SK-N-SH (cell line): ENCODE data around the gene SHKBP1. TPM values are rescaled to one million over a fixed set of nuclear protein-coding genes. Genes with fewer than 3 reads are reported as not detected.

Experiments
- CTCF ChIA-PET: fragments of 300-600, 350-600 bp; formaldehyde crosslinking; extraction: SDS; loops from one replicate; lab custom pipeline; 2021; lab: Yijun Ruan, JAX
- POLR2A ChIA-PET: fragments of 350-600 bp; sonication (Branson Sonifier 250); formaldehyde crosslinking; extraction: SDS; loops from one replicate; lab custom pipeline; 2020; ENCODE audit warnings: antibody characterized with exemption, inconsistent platforms; lab: Yijun Ruan, JAX
- DNase-seq: peaks from one replicate; pipeline ENCODE4 v3.0.0; 2012
- H2AFZ ChIP-seq: fragments of 200-600 bp; sonication (generic); 2 replicates; pipeline ENCODE4 v1.8.1; 2016; ENCODE audit warnings: antibody characterized with exemption, mild to moderate bottlenecking, low read depth
- H3F3A ChIP-seq: fragments of 200-600 bp; sonication (generic); replicated peaks from 2 replicates; pipeline ENCODE3; 2016; ENCODE audit warnings: antibody characterized with exemption, mild to moderate bottlenecking; ENCODE audit not compliant: insufficient read depth
- H3K27ac ChIP-seq, 2 experiments: fragments of 200-500 bp in 1 of 2; fragments of 200-600 bp in 1 of 2; sonication (Bioruptor generic) in 1 of 2; sonication (generic), shearing (Covaris generic) in 1 of 2; 2 replicates each; pipeline versions ENCODE4 v1.5.1 to v1.6.1; 2014 to 2016; ENCODE audit warnings: low read depth in 2 of 2, inconsistent platforms in 1 of 2, low read length in 1 of 2, mild to moderate bottlenecking in 1 of 2, mixed read lengths in 1 of 2
- H3K27me3 ChIP-seq: fragments of 200-600 bp; sonication (generic), shearing (Covaris generic); 2 replicates; pipeline ENCODE4 v1.6.1; 2016; ENCODE audit warnings: mixed run types; ENCODE audit not compliant: insufficient read depth
- H3K36me3 ChIP-seq, 2 experiments: fragments of 200-500 bp in 1 of 2; fragments of 200-600 bp in 1 of 2; sonication (Bioruptor generic) in 1 of 2; sonication (generic) in 1 of 2; replicated peaks in 1 of 2; 2 replicates each; pipeline versions ENCODE3 to v1.5.1; 2014 to 2016; ENCODE audit warnings: low read length in 1 of 2, mild to moderate bottlenecking in 1 of 2; ENCODE audit not compliant: insufficient read depth in 2 of 2, control insufficient read depth in 1 of 2
- H3K4me1 ChIP-seq, 2 experiments: fragments of 200-500 bp in 1 of 2; fragments of 200-600 bp in 1 of 2; sonication (Bioruptor generic) in 1 of 2; sonication (generic), shearing (Covaris generic) in 1 of 2; 2 replicates each; pipeline versions ENCODE4 v1.5.1 to v1.6.1; 2014 to 2016; ENCODE audit warnings: low read depth in 1 of 2, low read length in 1 of 2, mixed run types in 1 of 2; ENCODE audit not compliant: insufficient read depth in 2 of 2, control insufficient read depth in 1 of 2
- H3K4me2 ChIP-seq: fragments of 200-600 bp; sonication (generic), shearing (Covaris generic); 2 replicates; pipeline ENCODE4 v1.6.1; 2017; ENCODE audit warnings: mixed run types
- H3K4me3 ChIP-seq, 2 experiments: fragments of 200-500 bp in 1 of 2; fragments of 200-600 bp in 1 of 2; sonication (Bioruptor generic) in 1 of 2; sonication (generic), shearing (Covaris generic) in 1 of 2; 2 replicates each; pipeline versions ENCODE4 v1.5.1 to v1.8.1; 2014 to 2016; ENCODE audit warnings: low read depth in 2 of 2, inconsistent platforms in 1 of 2, low read length in 1 of 2, mild to moderate bottlenecking in 1 of 2, mixed read lengths in 1 of 2, moderate library complexity in 1 of 2
- H3K79me2 ChIP-seq: fragments of 200-600 bp; sonication (generic); 2 replicates; pipeline ENCODE4 v1.8.1; 2017; ENCODE audit warnings: mild to moderate bottlenecking; ENCODE audit not compliant: insufficient read depth
- H3K9ac ChIP-seq: fragments of 200-600 bp; sonication (generic); 2 replicates; pipeline ENCODE4 v1.6.1; 2017; ENCODE audit warnings: mixed run types
- H3K9me2 ChIP-seq: fragments of 200-600 bp; sonication (generic); 2 replicates; pipeline ENCODE4 v1.6.1; 2017; ENCODE audit warnings: mixed run types
- H3K9me3 ChIP-seq: fragments of 200-600 bp; sonication (generic); 2 replicates; pipeline ENCODE4 v1.6.1; 2017; ENCODE audit warnings: mixed run types, mild to moderate bottlenecking, moderate library complexity
- H4K20me1 ChIP-seq: fragments of 200-600 bp; sonication (generic); 2 replicates; pipeline ENCODE4 v1.6.1; 2017; ENCODE audit warnings: mild to moderate bottlenecking, mixed run types; ENCODE audit not compliant: insufficient read depth
- ELF1 ChIP-seq: IDR thresholded peaks from 2 replicates; pipeline ENCODE4 v1.4.0; 2012
- EP300 ChIP-seq, 2 experiments: IDR thresholded peaks; 2 replicates each; pipeline versions ENCODE4 v1.4.0 to v1.6.1; 2012; ENCODE audit warnings: borderline replicate concordance in 1 of 2, low read depth in 1 of 2, low read length in 1 of 2
- FOSL2 ChIP-seq: IDR thresholded peaks from 2 replicates; pipeline ENCODE4 v1.4.0; 2012; ENCODE audit warnings: low read depth, mild to moderate bottlenecking, moderate library complexity, borderline replicate concordance
- GABPA ChIP-seq: IDR thresholded peaks from 2 replicates; pipeline ENCODE4 v1.4.0; 2012; ENCODE audit warnings: low read depth, mild to moderate bottlenecking
- MEF2A ChIP-seq: IDR thresholded peaks from 2 replicates; pipeline ENCODE4 v1.4.0; 2012; ENCODE audit warnings: low read depth, borderline replicate concordance
- MXI1 ChIP-seq: IDR thresholded peaks from 2 replicates; pipeline ENCODE4 v1.6.1; 2012; ENCODE audit warnings: mild to moderate bottlenecking, low read depth, low read length, improper control_type of control experiment
- NRF1 ChIP-seq: IDR thresholded peaks from 2 replicates; pipeline ENCODE4 v1.6.1; 2012; ENCODE audit warnings: low read depth, mild to moderate bottlenecking, low read length
- POLR2AphosphoS5 ChIP-seq: IDR thresholded peaks from 2 replicates; pipeline ENCODE4 v1.6.1; 2012; ENCODE audit warnings: low read depth, low read length
- RCOR1 ChIP-seq: fragments of 150-350 bp; IDR thresholded peaks from 2 replicates; pipeline ENCODE4 v1.6.1; 2017; ENCODE audit warnings: antibody characterized with exemption, low read length
- TAF1 ChIP-seq: IDR thresholded peaks from 2 replicates; pipeline ENCODE4 v1.6.1; 2012; ENCODE audit warnings: low read depth, mild to moderate bottlenecking, low read length, moderate library complexity, borderline replicate concordance
- TCF12 ChIP-seq: IDR thresholded peaks from 2 replicates; pipeline ENCODE4 v1.4.0; 2012
- TEAD4 ChIP-seq: IDR thresholded peaks from 2 replicates; pipeline ENCODE4 v1.4.0; 2012; ENCODE audit warnings: mild to moderate bottlenecking, borderline replicate concordance; ENCODE audit not compliant: insufficient read depth
- YY1 ChIP-seq: IDR thresholded peaks from 2 replicates; pipeline ENCODE4 v1.4.0; 2012; ENCODE audit warnings: low read depth, mild to moderate bottlenecking
- WGBS: methylation state at CpG from one replicate; pipeline ENCODE4 v1.1.6; 2017; ENCODE audit warnings: low lambda C conversion rate; 5-methylcytosine and 5-hydroxymethylcytosine counted together
- polyA plus RNA-seq, 3 experiments: library from polyadenylated mRNA; depleted of rRNA; stranded (reverse); fragments of >200 nt; gene quantifications; 2 replicates each; pipeline ENCODE4 v1.2.3, GENCODE V29; 2012
- TF ChIP-seq, protein P1 (sequence below): IDR thresholded peaks from 2 replicates; pipeline ENCODE4; 2012
- TF ChIP-seq, protein P2 (sequence below): IDR thresholded peaks from 2 replicates; pipeline ENCODE4 v1.4.0; 2012; ENCODE audit warnings: low read depth
- TF ChIP-seq, protein P3 (sequence below): IDR thresholded peaks from 2 replicates; pipeline ENCODE4 v1.4.0; 2012; ENCODE audit warnings: low read depth, borderline replicate concordance

SHKBP1 gene
- polyA plus RNA-seq, 1 of the 3 experiments (the other 2 are of a cell fraction) = 62.7 TPM

DNA sequence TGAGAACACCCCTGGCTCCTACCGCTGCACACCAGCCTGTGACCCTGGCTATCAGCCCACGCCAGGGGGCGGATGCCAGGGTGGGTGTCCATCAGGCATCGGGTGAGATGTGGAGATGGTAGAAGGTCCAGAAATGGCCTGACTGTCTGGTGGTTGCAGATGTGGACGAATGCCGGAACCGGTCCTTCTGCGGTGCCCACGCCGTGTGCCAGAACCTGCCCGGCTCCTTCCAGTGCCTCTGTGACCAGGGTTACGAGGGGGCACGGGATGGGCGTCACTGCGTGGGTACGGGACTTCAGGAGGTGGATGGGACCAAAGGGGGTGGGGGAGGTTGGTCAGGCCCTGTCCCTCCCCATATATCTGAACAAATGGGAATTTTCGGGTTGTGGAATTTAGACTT, 40.3 kb downstream of the SHKBP1 start:
- ChIA-PET CTCF (interaction anchor here (1.7 to 12.8 kb wide), 2 partner anchors 14 to 16 kb away, joined by 11 to 155 read pairs; no protein-coding TSS in a partner anchor), POLR2A (no interaction called here)
- H3K27ac ChIP-seq = no peak overlapping the region
- no peak for TF ChIP-seq GABPA
- no peak for TF ChIP-seq TAF1
- TF ChIP-seq NRF1 = no peak
- TF ChIP-seq, protein P1, sequence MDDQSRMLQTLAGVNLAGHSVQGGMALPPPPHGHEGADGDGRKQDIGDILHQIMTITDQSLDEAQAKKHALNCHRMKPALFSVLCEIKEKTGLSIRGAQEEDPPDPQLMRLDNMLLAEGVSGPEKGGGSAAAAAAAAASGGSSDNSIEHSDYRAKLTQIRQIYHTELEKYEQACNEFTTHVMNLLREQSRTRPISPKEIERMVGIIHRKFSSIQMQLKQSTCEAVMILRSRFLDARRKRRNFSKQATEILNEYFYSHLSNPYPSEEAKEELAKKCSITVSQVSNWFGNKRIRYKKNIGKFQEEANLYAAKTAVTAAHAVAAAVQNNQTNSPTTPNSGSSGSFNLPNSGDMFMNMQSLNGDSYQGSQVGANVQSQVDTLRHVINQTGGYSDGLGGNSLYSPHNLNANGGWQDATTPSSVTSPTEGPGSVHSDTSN = no peak
- no peak for TF ChIP-seq MEF2A
- no peak for TF ChIP-seq POLR2AphosphoS5
- TF ChIP-seq, protein P2, sequence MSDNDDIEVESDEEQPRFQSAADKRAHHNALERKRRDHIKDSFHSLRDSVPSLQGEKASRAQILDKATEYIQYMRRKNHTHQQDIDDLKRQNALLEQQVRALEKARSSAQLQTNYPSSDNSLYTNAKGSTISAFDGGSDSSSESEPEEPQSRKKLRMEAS = no peak
- TF ChIP-seq ELF1 = no peak
- no peak for TF ChIP-seq YY1
- TF ChIP-seq TCF12 = no peak
- TF ChIP-seq MXI1 = no peak
- TF ChIP-seq RCOR1 = no peak
- TF ChIP-seq, protein P3, sequence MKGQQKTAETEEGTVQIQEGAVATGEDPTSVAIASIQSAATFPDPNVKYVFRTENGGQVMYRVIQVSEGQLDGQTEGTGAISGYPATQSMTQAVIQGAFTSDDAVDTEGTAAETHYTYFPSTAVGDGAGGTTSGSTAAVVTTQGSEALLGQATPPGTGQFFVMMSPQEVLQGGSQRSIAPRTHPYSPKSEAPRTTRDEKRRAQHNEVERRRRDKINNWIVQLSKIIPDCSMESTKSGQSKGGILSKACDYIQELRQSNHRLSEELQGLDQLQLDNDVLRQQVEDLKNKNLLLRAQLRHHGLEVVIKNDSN = no peak
- TF ChIP-seq EP300 (IDR thresholded peaks at IDR 0.05; ENCODE audit: borderline replicate concordance in 1 of 2, low read depth in 1 of 2, low read length in 1 of 2) = no peak
- WGBS = 90% methylated on average over 16 of the region's 17 CpGs
- H3K9me2 ChIP-seq = no peaks in the 10 kb centered on the region
- H3K4me1 ChIP-seq = peaks cover 0 to 3% of the 10 kb centered on the region in 2 experiments; a peak in 1 of 4 replicates
- no peak overlapping the region for H3K4me3 ChIP-seq
- H3K27me3 ChIP-seq = no peaks in the 10 kb centered on the region
- H3K4me2 ChIP-seq = no peak overlapping the region
- H2AFZ ChIP-seq = no peak overlapping the region
- H3K9me3 ChIP-seq = no peaks in the 10 kb centered on the region
- no peaks in the 10 kb centered on the region for H3F3A ChIP-seq
- no peaks in the 10 kb centered on the region for H3K79me2 ChIP-seq
- no peaks in the 10 kb centered on the region for H4K20me1 ChIP-seq
- no peaks in the 10 kb centered on the region for H3K36me3 ChIP-seq
- no peak for DNase-seq
- H3K9ac ChIP-seq = no peak overlapping the region

DNA sequence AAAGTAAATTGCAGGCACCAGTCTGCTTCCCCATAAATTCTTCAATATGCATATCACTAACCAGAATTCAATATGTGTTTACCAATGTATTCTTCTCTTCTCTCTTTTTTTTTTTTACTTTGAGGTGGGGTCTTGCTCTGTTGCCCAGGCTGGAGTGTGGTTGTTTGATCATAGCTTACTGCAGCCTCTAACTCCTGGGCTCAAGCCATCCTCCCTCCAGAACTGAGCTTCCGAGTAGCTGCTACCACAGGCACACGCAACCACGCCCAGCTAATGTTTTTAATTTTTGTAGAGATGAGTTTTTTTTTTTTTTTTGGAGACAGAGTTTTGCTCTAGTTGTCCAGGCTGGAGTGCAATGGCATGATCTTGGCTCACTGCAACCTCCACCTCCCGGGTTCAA, 41.3 kb downstream of the SHKBP1 start:
- no peaks in the 10 kb centered on the region for H3K4me1 ChIP-seq
- no peak overlapping the region for H2AFZ ChIP-seq
- H3K9me3 ChIP-seq = no peaks in the 10 kb centered on the region
- 91% methylated on average over 4 of the region's 4 CpGs for WGBS
- DNase-seq = no peak
- no peaks in the 10 kb centered on the region for H4K20me1 ChIP-seq
- no peak overlapping the region for H3K9ac ChIP-seq
- no peaks in the 10 kb centered on the region for H3F3A ChIP-seq
- H3K79me2 ChIP-seq = no peaks in the 10 kb centered on the region
- H3K4me3 ChIP-seq = no peak overlapping the region
- no peak overlapping the region for H3K4me2 ChIP-seq
- TF ChIP-seq TEAD4 (no peak), POLR2AphosphoS5 (no peak), MXI1 (no peak), EP300 (IDR thresholded peaks at IDR 0.05; ENCODE audit: borderline replicate concordance in 1 of 2, low read depth in 1 of 2, low read length in 1 of 2) (no peak), FOSL2 (no peak)
- ChIA-PET CTCF (interaction anchor here (0.7 to 12.8 kb wide), 3 partner anchors 13 to 77 kb away, joined by 4 to 155 read pairs (median 4); no protein-coding TSS in a partner anchor), POLR2A (no interaction called here)
- no peaks in the 10 kb centered on the region for H3K36me3 ChIP-seq
- no peak overlapping the region for H3K27ac ChIP-seq
- H3K27me3 ChIP-seq = no peaks in the 10 kb centered on the region
- H3K9me2 ChIP-seq = no peaks in the 10 kb centered on the region
